HuH-7 (cell line): ENCODE data around the gene PEF1.

ENCODE experiments used
- DNase-seq: peaks from one replicate; pipeline ENCODE4 v3.0.0; 2011; ENCODE audit warnings: low spot score

Gene PEF1

GRCh38 chr1:31644560-31645273, at the start of gene PEF1:
Gene PEF1 (minus strand): TSS chr1:31644876. CDS start chr1:31644864, 12 bp downstream.
- peak; percentile 96 for DNase-seq

- no peak for DNase-seq
Observed at GRCh38 chr1:31693231-31693630, 48.6 kb upstream of the PEF1 start.

- DNase-seq = no peak
Observed at GRCh38 chr1:31691951-31692350, 47.3 kb upstream of the PEF1 start.

GRCh38 chr1:31691446-31691845, 46.8 kb upstream of the PEF1 start:
- DNase-seq = no peak

GRCh38 chr1:31690921-31691320, 46.2 kb upstream of the PEF1 start:
- DNase-seq = no peak

- no peak for DNase-seq
Observed at GRCh38 chr1:31689854-31690253, 45.2 kb upstream of the PEF1 start.

GRCh38 chr1:31689379-31689778, 44.7 kb upstream of the PEF1 start:
- no peak for DNase-seq

- no peak for DNase-seq
Observed at GRCh38 chr1:31688233-31688918, 43.7 kb upstream of the PEF1 start.

- no peak for DNase-seq
Observed at GRCh38 chr1:31687601-31688000, 42.9 kb upstream of the PEF1 start.

- DNase-seq = no peak
Observed at GRCh38 chr1:31685795-31686194, 41.1 kb upstream of the PEF1 start.

GRCh38 chr1:31683997-31684396, 39.3 kb upstream of the PEF1 start:
- peak; percentile 59 for DNase-seq

GRCh38 chr1:31681415-31681814, 36.7 kb upstream of the PEF1 start:
- DNase-seq = no peak

GRCh38 chr1:31679676-31680230, 35.1 kb upstream of the PEF1 start:
- DNase-seq = no peak

GRCh38 chr1:31679091-31679490, 34.4 kb upstream of the PEF1 start:
- no peak for DNase-seq

GRCh38 chr1:31678681-31679080, 34.0 kb upstream of the PEF1 start:
- DNase-seq = no peak

GRCh38 chr1:31677949-31678348, 33.3 kb upstream of the PEF1 start:
- no peak for DNase-seq

GRCh38 chr1:31677401-31677800, 32.7 kb upstream of the PEF1 start:
- no peak for DNase-seq

GRCh38 chr1:31675756-31676155, 31.1 kb upstream of the PEF1 start:
- no peak for DNase-seq

GRCh38 chr1:31675161-31675560, 30.5 kb upstream of the PEF1 start:
- DNase-seq = no peak

GRCh38 chr1:31674626-31675025, 29.9 kb upstream of the PEF1 start:
- no peak for DNase-seq

- DNase-seq = no peak
Observed at GRCh38 chr1:31673433-31673832, 28.8 kb upstream of the PEF1 start.

- no peak for DNase-seq
Observed at GRCh38 chr1:31672986-31673385, 28.3 kb upstream of the PEF1 start.

- DNase-seq = no peak
Observed at GRCh38 chr1:31671561-31672201, 27.0 kb upstream of the PEF1 start.
